Activated B cell treated with CpG ODN at 0.5 μM for 24 hours (primary cell): ENCODE results near the gene ARHGAP9. TPM values are rescaled to one million over a fixed set of nuclear protein-coding genes. Genes with fewer than 3 reads are reported as not detected.

Experiments used
- ATAC-seq: fragments of 200-7000 bp; cut with Tn5 transposase; one replicate; pipeline ENCODE4 v1.10.0; 2021; ENCODE audit warnings: low read depth, mild to moderate bottlenecking, moderate library complexity
- CTCF ChIA-PET: fragments of 350-600 bp; sonication (Branson Sonifier 250); formaldehyde crosslinking; loops from one replicate; lab custom pipeline; 2021; ENCODE audit warnings: antibody characterized with exemption; lab: Charles Lee
- POLR2A ChIA-PET: fragments of 350-600 bp; sonication (Branson Sonifier 250); formaldehyde crosslinking; loops from one replicate; lab custom pipeline; 2021; ENCODE audit warnings: antibody characterized with exemption; lab: Charles Lee
- DNase-seq: peaks from one replicate; pipeline ENCODE4 v3.0.0; 2022
- H3K27ac Mint-ChIP-seq: one replicate; pipeline ENCODE4 v1.8.0; 2020; ENCODE audit warnings: mixed read lengths
- H3K27me3 Mint-ChIP-seq: one replicate; pipeline ENCODE4 v1.8.0; 2021; ENCODE audit warnings: mixed read lengths
- H3K36me3 Mint-ChIP-seq: one replicate; pipeline ENCODE4 v1.8.0; 2021; ENCODE audit warnings: low read depth, mixed read lengths
- H3K4me1 Mint-ChIP-seq: one replicate; pipeline ENCODE4 v1.8.0; 2021; ENCODE audit warnings: mixed read lengths
- H3K4me3 Mint-ChIP-seq: one replicate; pipeline ENCODE4 v1.8.0; 2020; ENCODE audit warnings: mild to moderate bottlenecking, mixed read lengths
- H3K9me3 Mint-ChIP-seq: one replicate; pipeline ENCODE4 v1.8.0; 2020; ENCODE audit warnings: mixed read lengths
- CTCF ChIP-seq: fragments of 200-600 bp; IDR thresholded peaks from one replicate; pipeline ENCODE4 v1.8.0; 2022; ENCODE audit warnings: antibody characterized with exemption, mild to moderate bottlenecking
- intact Hi-C: fragments of 100-400 bp; cut with micrococcal nuclease; formaldehyde crosslinking; loops from one replicate; pipeline ENCODE4 v1.15.1; 2024
- total RNA-seq: library from RNA; stranded (reverse); gene quantifications from 2 replicates; pipeline ENCODE4 v1.2.3, GENCODE V29; 2022

The ARHGAP9 gene
- total RNA-seq, 1 donor from 2014 or later, result 98.8 TPM

- H3K27ac Mint-ChIP-seq, result peak overlapping the region; percentile 100
- intact Hi-C loops, result loop anchor here (2.0 kb wide), 1 partner anchor 51 kb away; the partner anchor contains the start of gene R3HDM2
- no peak for DNase-seq
- H3K4me1 Mint-ChIP-seq, result peaks cover 62% of the 10 kb centered on the region
- no peaks in the 10 kb centered on the region for H3K27me3 Mint-ChIP-seq
- no peak overlapping the region for H3K4me3 Mint-ChIP-seq
- ATAC-seq, result no peak
- no peaks in the 10 kb centered on the region for H3K36me3 Mint-ChIP-seq
- no peaks in the 10 kb centered on the region for H3K9me3 Mint-ChIP-seq
- TF ChIP-seq CTCF, result no peak
- ChIA-PET CTCF (interaction anchor here (0.7 to 1.7 kb wide), 2 partner anchors 29 to 190 kb away, joined by 3 to 5 read pairs; no protein-coding TSS in a partner anchor), POLR2A (interaction anchor here (1.0 to 8.3 kb wide), 2 partner anchors 20 to 35 kb away, joined by 3 to 133 read pairs; partner anchors contain the start of gene GLI1)
Measured at GRCh38 chr12:57481671-57482070, 2.0 kb upstream of the ARHGAP9 start.

GRCh38 chr12:57479043-57479375 lies 657 bp downstream of the ARHGAP9 start:
- CTCF ChIA-PET, result interaction anchor here (0.7 to 7.3 kb wide), 3 partner anchors 18 to 282 kb away, joined by 3 to 74 read pairs (median 3); partner anchors contain the start of gene GLI1
- intact Hi-C loops, result loop anchor here (1.0 to 5.0 kb wide), 4 partner anchors 8 to 368 kb away; partner anchors contain the start of genes CDK4, CTDSP2 and DDIT3
- H3K36me3 Mint-ChIP-seq, result peaks cover 10% of the 10 kb centered on the region
- peak overlapping the region; percentile 93 for H3K4me3 Mint-ChIP-seq
- no peak for ATAC-seq
- peak overlapping the region; percentile 100 for H3K27ac Mint-ChIP-seq
- H3K27me3 Mint-ChIP-seq, result no peaks in the 10 kb centered on the region
- DNase-seq, result no peak
- POLR2A ChIA-PET, result interaction anchor here (0.6 to 8.3 kb wide), 4 partner anchors 18 to 1472 kb away, joined by 3 to 133 read pairs (median 4); partner anchors contain the start of genes GLI1 and STAT6
- no peak for TF ChIP-seq CTCF
- H3K9me3 Mint-ChIP-seq, result no peaks in the 10 kb centered on the region
- peaks cover 83% of the 10 kb centered on the region for H3K4me1 Mint-ChIP-seq

- H3K36me3 Mint-ChIP-seq, result peaks cover 16% of the 10 kb centered on the region
- peak overlapping the region; percentile 93 for H3K4me3 Mint-ChIP-seq
- peak overlapping the region; percentile 100 for H3K27ac Mint-ChIP-seq
- DNase-seq, result peak; percentile 43
- no peaks in the 10 kb centered on the region for H3K9me3 Mint-ChIP-seq
- no peaks in the 10 kb centered on the region for H3K27me3 Mint-ChIP-seq
- ChIA-PET CTCF (interaction anchor here (0.6 to 7.3 kb wide), 5 partner anchors 8 to 838 kb away, joined by 3 to 74 read pairs (median 3); partner anchors contain the start of gene GLI1), POLR2A (interaction anchor here (0.6 to 8.3 kb wide), 20 partner anchors 9 to 1471 kb away, joined by 3 to 133 read pairs (median 4); partner anchors contain the start of genes DCTN2, DDIT3, GLI1 and INHBE)
- intact Hi-C loops, result loop anchor here (1.0 to 5.0 kb wide), 3 partner anchors 16 to 369 kb away; partner anchors contain the start of genes CDK4 and CTDSP2
- TF ChIP-seq CTCF, result no peak
- peak; percentile 53 for ATAC-seq
- H3K4me1 Mint-ChIP-seq, result peaks cover 82% of the 10 kb centered on the region
Measured at GRCh38 chr12:57477710-57478681, 1.7 kb downstream of the ARHGAP9 start.

- Mint-ChIP-seq H3K36me3 (peaks cover 24% of the 10 kb centered on the region), H3K4me3 (peak overlapping the region; percentile 93), H3K4me1 (peaks cover 86% of the 10 kb centered on the region), H3K27ac (peak overlapping the region; percentile 100), H3K9me3 (no peaks in the 10 kb centered on the region), H3K27me3 (no peaks in the 10 kb centered on the region)
- POLR2A ChIA-PET, result interaction anchor here (0.5 to 8.3 kb wide), 21 partner anchors 10 to 1463 kb away, joined by 3 to 133 read pairs (median 4); partner anchors contain the start of genes DCTN2, DDIT3, GLI1 and INHBE
- no peak for DNase-seq
- CTCF ChIA-PET, result interaction anchor here (0.6 to 7.3 kb wide), 5 partner anchors 9 to 837 kb away, joined by 3 to 74 read pairs (median 3); partner anchors contain the start of gene GLI1
- ATAC-seq, result no peak
- intact Hi-C loops, result loop anchor here (1.0 to 5.0 kb wide), 4 partner anchors 15 to 370 kb away; partner anchors contain the start of genes CDK4 and CTDSP2
- no peak for TF ChIP-seq CTCF
Measured at GRCh38 chr12:57476993-57477709, 2.5 kb downstream of the ARHGAP9 start.
